ENCODE results near the gene RAPGEF4. TPM values are rescaled to one million over a fixed set of nuclear protein-coding genes. Genes with fewer than 3 reads are reported as not detected.

The RAPGEF4 gene
- total RNA-seq, 1 experiment from 2014 or later = not detected

- Histone ChIP-seq H4K20me1 (ENCODE audit: insufficient read depth) (no peaks in the 10 kb centered on the region), H3K9me3 (ENCODE audit: insufficient read depth, low read depth) (no peaks in the 10 kb centered on the region), H3K9me2 (ENCODE audit: insufficient read depth) (no peaks in the 10 kb centered on the region), H3K4me3 (no peak overlapping the region), H2AFZ (no peak overlapping the region), H3K27me3 (ENCODE audit: insufficient read depth, low read depth) (no peaks in the 10 kb centered on the region), H3K79me2 (ENCODE audit: low read depth) (no peaks in the 10 kb centered on the region), H3K36me3 (ENCODE audit: low read depth) (no peaks in the 10 kb centered on the region), H3F3A (ENCODE audit: insufficient read depth, low read depth) (no peaks in the 10 kb centered on the region), H3K4me2 (no peak overlapping the region), H3K4me1 (replicated peaks; ENCODE audit: insufficient read depth) (peaks cover 3% of the 10 kb centered on the region), H3K27ac (no peak overlapping the region)
- ChIA-PET CTCF (no interaction called here), POLR2A (ENCODE audit: unreplicated experiment) (no interaction called here)
- no TSS peak for BruUV-seq (replicated peaks)
- no peak for TF ChIP-seq EZH2 (IDR thresholded peaks at IDR 0.05; ENCODE audit: low read depth)
- TF ChIP-seq CTCF (conservative IDR thresholded peaks at IDR 0.05) = no peak
- intact Hi-C loops (cut with micrococcal nuclease; ENCODE audit: unreplicated experiment) = no loop called here
- DNase-seq = no peak
These were observed 109.5 kb downstream of the RAPGEF4 start for GRCh38 chr2:172845028-172845630.

- CTCF ChIA-PET = interaction anchor here (0.6 kb wide), 1 partner anchor 31 kb away, joined by 3 read pairs; no protein-coding TSS in a partner anchor
- no peaks in the 10 kb centered on the region for H4K20me1 ChIP-seq (ENCODE audit: insufficient read depth)
These were observed 110.9 kb downstream of the RAPGEF4 start for GRCh38 chr2:172846551-172846950.

GRCh38 chr2:172847188-172847587 lies 111.5 kb downstream of the RAPGEF4 start:
- Histone ChIP-seq H3K36me3 (ENCODE audit: low read depth) (no peaks in the 10 kb centered on the region), H3K4me1 (replicated peaks; ENCODE audit: insufficient read depth) (no peaks in the 10 kb centered on the region), H3K27me3 (ENCODE audit: insufficient read depth, low read depth) (no peaks in the 10 kb centered on the region), H3K27ac (no peak overlapping the region), H2AFZ (no peak overlapping the region), H4K20me1 (ENCODE audit: insufficient read depth) (no peaks in the 10 kb centered on the region), H3K9me2 (ENCODE audit: insufficient read depth) (no peaks in the 10 kb centered on the region), H3F3A (ENCODE audit: insufficient read depth, low read depth) (no peaks in the 10 kb centered on the region), H3K4me3 (no peak overlapping the region), H3K4me2 (no peak overlapping the region), H3K9me3 (ENCODE audit: insufficient read depth, low read depth) (no peaks in the 10 kb centered on the region), H3K79me2 (ENCODE audit: low read depth) (no peaks in the 10 kb centered on the region)
- no TSS peak for BruUV-seq (replicated peaks)
- DNase-seq = no peak
- CTCF ChIA-PET = no interaction called here
- intact Hi-C loops (cut with micrococcal nuclease; ENCODE audit: unreplicated experiment) = no loop called here
- POLR2A ChIA-PET (ENCODE audit: unreplicated experiment) = no interaction called here
- TF ChIP-seq CTCF (conservative IDR thresholded peaks at IDR 0.05) = no peak
- TF ChIP-seq EZH2 (IDR thresholded peaks at IDR 0.05; ENCODE audit: low read depth) = no peak

More at GRCh38 chr2:172846551-172846950, 110.9 kb downstream of the RAPGEF4 start:
- H3K4me1 ChIP-seq (replicated peaks; ENCODE audit: insufficient read depth) = no peaks in the 10 kb centered on the region
- TF ChIP-seq CTCF (conservative IDR thresholded peaks at IDR 0.05) = no peak
- no peak for TF ChIP-seq EZH2 (IDR thresholded peaks at IDR 0.05; ENCODE audit: low read depth)
- no peak overlapping the region for H3K4me3 ChIP-seq
- no peaks in the 10 kb centered on the region for H3K9me2 ChIP-seq (ENCODE audit: insufficient read depth)
- BruUV-seq (replicated peaks) = no TSS peak
- H3K9me3 ChIP-seq (ENCODE audit: insufficient read depth, low read depth) = no peaks in the 10 kb centered on the region
- no peaks in the 10 kb centered on the region for H3F3A ChIP-seq (ENCODE audit: insufficient read depth, low read depth)
- no peak overlapping the region for H3K27ac ChIP-seq
- H2AFZ ChIP-seq = no peak overlapping the region
- POLR2A ChIA-PET (ENCODE audit: unreplicated experiment) = no interaction called here
- H3K79me2 ChIP-seq (ENCODE audit: low read depth) = no peaks in the 10 kb centered on the region
- intact Hi-C loops (cut with micrococcal nuclease; ENCODE audit: unreplicated experiment) = no loop called here
- no peaks in the 10 kb centered on the region for H3K36me3 ChIP-seq (ENCODE audit: low read depth)
- H3K4me2 ChIP-seq = no peak overlapping the region
- no peak for DNase-seq
- H3K27me3 ChIP-seq (ENCODE audit: insufficient read depth, low read depth) = no peaks in the 10 kb centered on the region
